Type B pancreatic cell (in vitro differentiated cells): Measurements from ENCODE around the gene MRPS33. TPM values are rescaled to one million over a fixed set of nuclear protein-coding genes. Genes with fewer than 3 reads are reported as not detected.

ENCODE experiments used
- DNase-seq: peaks from one replicate; pipeline ENCODE4 v3.0.0; 2021; ENCODE audit warnings: mixed read lengths; ENCODE audit not compliant: unreplicated experiment; ENCODE audit errors: extremely low spot score
- H3K27ac Mint-ChIP-seq: 2 replicates; pipeline ENCODE4 v1.8.0; 2021; ENCODE audit warnings: mild to moderate bottlenecking, mixed read lengths
- H3K27me3 Mint-ChIP-seq: 2 replicates; pipeline ENCODE4 v1.8.0; 2021; ENCODE audit warnings: mixed read lengths
- H3K36me3 Mint-ChIP-seq: 2 replicates; pipeline ENCODE4 v1.8.0; 2021; ENCODE audit warnings: mixed read lengths
- H3K4me1 Mint-ChIP-seq: one replicate; pipeline ENCODE4 v1.8.0; 2021; ENCODE audit warnings: mixed read lengths; ENCODE audit not compliant: unreplicated experiment
- H3K4me3 Mint-ChIP-seq: 2 replicates; pipeline ENCODE4 v1.8.0; 2021; ENCODE audit warnings: mild to moderate bottlenecking, mixed read lengths
- H3K9me3 Mint-ChIP-seq: 2 replicates; pipeline ENCODE4 v1.8.0; 2021; ENCODE audit warnings: mixed read lengths
- CTCF ChIP-seq: fragments of 200-600 bp; sonication (generic); conservative IDR thresholded peaks from 2 replicates; pipeline ENCODE4 v1.5.0; 2021; ENCODE audit warnings: antibody characterized with exemption, mild to moderate bottlenecking
- total RNA-seq: library from RNA; stranded (reverse); gene quantifications from 2 replicates; pipeline ENCODE4 v1.2.1, GENCODE V29; 2021; ENCODE audit warnings: low replicate concordance

The MRPS33 gene
- total RNA-seq, 1 donor from 2014 or later, result 58.1 TPM

DNA sequence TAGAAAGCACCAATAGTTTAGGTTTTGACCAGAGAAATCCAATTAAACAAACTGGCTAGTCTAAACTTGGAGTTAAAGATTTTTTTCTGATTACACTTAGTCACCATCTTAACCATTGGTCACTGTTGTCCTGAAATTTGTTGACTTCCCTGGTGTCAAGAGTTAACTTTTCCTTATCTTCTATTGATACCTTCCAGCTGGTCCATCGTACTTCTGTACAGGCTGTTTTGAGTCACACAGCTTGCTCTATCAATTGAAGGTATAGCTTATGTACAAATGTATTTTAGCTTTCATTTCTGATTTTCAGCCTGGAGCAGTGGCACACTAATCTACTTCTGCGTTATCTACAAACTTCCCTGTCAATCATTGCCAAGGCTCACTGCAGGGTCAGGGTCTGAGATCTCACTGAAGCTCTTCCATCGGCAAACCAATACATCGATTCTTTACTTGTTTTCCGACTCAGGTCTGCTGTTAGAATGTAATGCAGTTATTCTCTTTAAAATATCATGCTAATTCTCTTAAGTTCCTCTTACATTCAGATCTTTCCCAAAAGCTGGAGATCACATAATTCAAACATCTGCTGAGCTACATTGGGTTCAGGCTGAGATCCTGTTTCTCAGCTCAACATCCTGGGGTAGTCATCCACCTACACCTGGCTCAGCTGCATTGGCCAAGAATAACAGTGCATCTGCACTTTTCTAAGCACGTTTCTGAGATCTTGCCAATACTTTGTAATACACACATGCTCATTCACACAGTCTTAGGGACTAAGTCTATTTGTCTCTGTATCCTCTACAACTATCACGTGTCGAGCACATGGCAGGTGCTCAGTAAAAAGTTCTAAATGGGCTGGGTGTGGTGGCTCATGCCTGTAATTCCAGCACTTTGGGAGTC, 11.3 kb downstream of the MRPS33 start:
- DNase-seq, result no peak
- no peak for TF ChIP-seq CTCF
- Mint-ChIP-seq H3K27me3 (peaks cover 9% of the 10 kb centered on the region), H3K36me3 (peaks cover 18% of the 10 kb centered on the region), H3K4me3 (peak overlapping the region; percentile 1), H3K9me3 (no peaks in the 10 kb centered on the region), H3K4me1 (no peaks in the 10 kb centered on the region), H3K27ac (no peak overlapping the region)

DNA sequence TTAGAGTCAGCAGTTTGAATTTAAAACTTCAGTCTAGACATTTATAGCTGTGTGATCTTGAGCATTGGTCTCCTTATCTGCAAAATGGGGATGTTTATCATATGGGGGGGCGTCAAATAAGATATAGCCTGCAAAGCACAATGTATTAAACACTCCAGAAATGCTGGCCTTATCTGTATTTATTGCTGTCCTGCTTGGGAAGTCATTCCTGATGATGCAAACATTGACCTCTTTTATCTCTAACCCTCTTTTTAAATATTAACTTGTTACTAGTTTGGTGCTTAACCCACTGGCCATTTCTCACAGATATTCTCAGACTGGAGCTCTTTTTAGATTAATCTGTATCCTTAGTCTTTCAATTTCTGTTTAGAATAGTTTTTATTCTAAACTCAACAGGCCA, 13.2 kb downstream of the MRPS33 start:
- Mint-ChIP-seq H3K4me3 (no peak overlapping the region), H3K4me1 (no peaks in the 10 kb centered on the region), H3K27me3 (peaks cover 9% of the 10 kb centered on the region), H3K9me3 (no peaks in the 10 kb centered on the region), H3K36me3 (peaks cover 11% of the 10 kb centered on the region), H3K27ac (no peak overlapping the region)
- TF ChIP-seq CTCF, result no peak
- no peak for DNase-seq

- Mint-ChIP-seq H3K27me3 (peaks cover 9% of the 10 kb centered on the region), H3K36me3 (peaks cover 7% of the 10 kb centered on the region), H3K27ac (no peak overlapping the region), H3K4me3 (no peak overlapping the region), H3K9me3 (no peaks in the 10 kb centered on the region), H3K4me1 (no peaks in the 10 kb centered on the region)
- TF ChIP-seq CTCF, result no peak
- no peak for DNase-seq
Measured at GRCh38 chr7:141001122-141001521, 13.6 kb downstream of the MRPS33 start.

DNA sequence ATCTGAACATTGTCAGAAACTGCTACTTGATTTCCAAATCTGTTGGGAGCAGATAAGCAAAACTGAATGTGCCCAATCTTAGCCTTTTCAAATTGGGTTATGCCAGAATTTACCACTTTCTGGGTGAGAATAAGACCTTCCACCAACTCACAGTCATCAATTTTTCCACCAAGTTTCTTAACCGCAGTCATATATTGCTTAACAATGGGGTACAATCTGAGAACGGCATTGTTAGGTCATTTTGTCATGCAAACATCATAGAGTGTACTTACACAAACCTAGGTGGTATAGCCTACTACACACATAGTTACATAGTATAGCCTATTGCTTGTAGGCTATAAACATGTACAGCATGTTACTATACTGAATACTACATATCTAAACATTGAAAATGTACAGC, 16.0 kb downstream of the MRPS33 start:
- Mint-ChIP-seq H3K36me3 (no peaks in the 10 kb centered on the region), H3K4me3 (no peak overlapping the region), H3K27ac (no peak overlapping the region), H3K4me1 (no peaks in the 10 kb centered on the region), H3K27me3 (peaks cover 9% of the 10 kb centered on the region), H3K9me3 (no peaks in the 10 kb centered on the region)
- no peak for TF ChIP-seq CTCF
- no peak for DNase-seq

DNA sequence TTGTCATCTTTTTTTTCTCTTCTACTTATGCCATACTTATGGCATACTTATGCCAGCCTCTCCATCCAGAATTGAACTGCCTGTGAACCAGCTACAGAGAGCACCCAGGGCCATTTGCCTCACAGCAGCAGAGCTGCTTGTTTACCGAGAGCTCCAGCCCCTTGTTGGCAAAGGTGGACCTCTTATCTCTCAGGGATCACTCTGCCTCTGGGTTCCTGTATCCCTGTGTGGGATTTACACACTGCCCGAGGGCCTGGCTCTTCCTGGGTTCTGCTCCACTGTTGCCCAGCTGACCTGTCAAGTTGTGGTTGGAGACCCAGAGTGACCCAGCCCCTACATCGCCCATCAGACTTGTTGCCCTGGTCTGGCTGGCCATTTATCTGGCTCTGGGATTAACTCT, 22.3 kb downstream of the MRPS33 start:
- DNase-seq, result no peak
- H3K27ac Mint-ChIP-seq, result no peak overlapping the region
- H3K27me3 Mint-ChIP-seq, result no peaks in the 10 kb centered on the region
- H3K9me3 Mint-ChIP-seq, result no peaks in the 10 kb centered on the region
- H3K4me3 Mint-ChIP-seq, result no peak overlapping the region
- no peak for TF ChIP-seq CTCF
- no peaks in the 10 kb centered on the region for H3K4me1 Mint-ChIP-seq
- no peaks in the 10 kb centered on the region for H3K36me3 Mint-ChIP-seq
